GM12873 (cell line): ENCODE data around the gene ZNF618.

Experiments used
- TF ChIP-seq, protein P1 (sequence below): IDR thresholded peaks from 2 replicates; pipeline ENCODE4 v1.5.1; 2012; ENCODE audit warnings: low read depth, mild to moderate bottlenecking, moderate library complexity, low read length, control low read depth; ENCODE audit not compliant: insufficient read depth; ENCODE audit errors: missing control alignments

The ZNF618 gene

DNA sequence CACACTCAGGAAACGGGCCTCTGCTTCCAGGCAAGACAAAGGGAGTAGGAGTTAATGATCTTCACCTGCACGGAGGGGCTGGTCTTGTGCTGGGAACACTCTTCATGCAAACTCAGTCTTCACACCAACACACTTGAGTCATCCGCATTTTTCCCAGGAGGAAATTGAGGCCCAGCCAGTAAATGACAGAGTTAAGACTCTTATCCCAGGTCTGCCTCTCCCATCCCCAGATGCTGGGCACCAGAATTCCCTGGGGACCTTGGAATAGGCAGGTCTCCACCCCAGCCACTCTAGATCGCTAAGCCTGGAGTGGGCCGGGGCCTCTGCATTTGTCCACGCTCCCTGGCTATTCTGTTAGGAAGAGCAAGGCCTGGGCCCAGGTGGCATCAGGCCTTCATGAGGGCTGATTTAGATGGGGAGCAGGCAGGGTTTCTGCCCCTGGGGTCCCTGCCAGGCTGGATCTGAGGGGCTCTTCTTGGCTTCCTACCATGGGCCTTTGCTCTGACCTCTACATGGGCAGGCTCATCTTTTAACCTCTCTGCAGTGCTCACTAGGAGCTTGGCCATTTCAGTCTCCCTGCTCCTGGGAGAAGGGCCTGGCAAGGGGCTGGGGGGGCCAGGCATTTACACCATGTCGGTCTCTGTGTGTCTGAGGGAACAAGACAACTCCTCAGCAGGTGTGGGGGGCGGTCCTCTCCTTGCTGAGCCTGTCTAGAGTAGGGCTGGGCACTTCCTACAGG lies 124.7 kb downstream of the ZNF618 start:
- TF ChIP-seq, protein P1, sequence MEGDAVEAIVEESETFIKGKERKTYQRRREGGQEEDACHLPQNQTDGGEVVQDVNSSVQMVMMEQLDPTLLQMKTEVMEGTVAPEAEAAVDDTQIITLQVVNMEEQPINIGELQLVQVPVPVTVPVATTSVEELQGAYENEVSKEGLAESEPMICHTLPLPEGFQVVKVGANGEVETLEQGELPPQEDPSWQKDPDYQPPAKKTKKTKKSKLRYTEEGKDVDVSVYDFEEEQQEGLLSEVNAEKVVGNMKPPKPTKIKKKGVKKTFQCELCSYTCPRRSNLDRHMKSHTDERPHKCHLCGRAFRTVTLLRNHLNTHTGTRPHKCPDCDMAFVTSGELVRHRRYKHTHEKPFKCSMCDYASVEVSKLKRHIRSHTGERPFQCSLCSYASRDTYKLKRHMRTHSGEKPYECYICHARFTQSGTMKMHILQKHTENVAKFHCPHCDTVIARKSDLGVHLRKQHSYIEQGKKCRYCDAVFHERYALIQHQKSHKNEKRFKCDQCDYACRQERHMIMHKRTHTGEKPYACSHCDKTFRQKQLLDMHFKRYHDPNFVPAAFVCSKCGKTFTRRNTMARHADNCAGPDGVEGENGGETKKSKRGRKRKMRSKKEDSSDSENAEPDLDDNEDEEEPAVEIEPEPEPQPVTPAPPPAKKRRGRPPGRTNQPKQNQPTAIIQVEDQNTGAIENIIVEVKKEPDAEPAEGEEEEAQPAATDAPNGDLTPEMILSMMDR = no peak

DNA sequence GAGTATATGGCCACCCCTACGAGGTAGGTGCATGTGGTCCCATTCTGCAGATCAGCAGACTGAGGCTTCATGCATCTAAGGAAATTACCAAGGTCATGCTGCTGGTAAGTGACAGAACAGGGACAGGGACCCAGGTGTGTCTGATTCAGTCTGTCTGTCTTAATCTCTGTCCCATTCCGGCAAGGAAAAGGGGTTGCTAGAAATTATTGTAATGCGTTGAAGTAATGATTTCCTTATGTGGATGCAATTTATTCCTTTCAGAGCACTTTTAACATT lies 125.2 kb downstream of the ZNF618 start:
- TF ChIP-seq, protein P1 = no peak

DNA sequence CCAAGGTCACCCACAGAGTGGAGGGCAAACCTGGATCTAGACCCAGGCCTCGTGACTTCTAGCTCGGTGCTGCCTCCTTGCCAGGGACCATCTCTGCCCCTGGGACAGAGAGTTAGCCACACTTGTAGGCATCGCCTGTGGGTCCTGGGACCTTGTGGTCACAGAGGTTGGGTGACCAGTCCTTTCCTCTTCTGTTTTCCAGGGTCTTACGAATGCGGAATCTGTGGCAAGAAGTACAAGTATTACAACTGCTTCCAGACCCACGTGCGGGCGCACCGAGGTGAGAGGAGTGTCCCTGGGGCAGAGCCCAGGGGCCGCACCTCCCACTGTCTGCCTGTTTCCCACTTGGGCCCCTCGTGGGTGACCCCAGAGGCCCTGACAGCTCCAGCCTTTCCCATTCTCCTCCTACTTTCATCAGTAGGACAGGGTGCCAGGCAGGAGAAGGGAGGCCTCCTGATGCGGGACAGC lies 125.7 kb downstream of the ZNF618 start:
- TF ChIP-seq, protein P1 = no peak

DNA sequence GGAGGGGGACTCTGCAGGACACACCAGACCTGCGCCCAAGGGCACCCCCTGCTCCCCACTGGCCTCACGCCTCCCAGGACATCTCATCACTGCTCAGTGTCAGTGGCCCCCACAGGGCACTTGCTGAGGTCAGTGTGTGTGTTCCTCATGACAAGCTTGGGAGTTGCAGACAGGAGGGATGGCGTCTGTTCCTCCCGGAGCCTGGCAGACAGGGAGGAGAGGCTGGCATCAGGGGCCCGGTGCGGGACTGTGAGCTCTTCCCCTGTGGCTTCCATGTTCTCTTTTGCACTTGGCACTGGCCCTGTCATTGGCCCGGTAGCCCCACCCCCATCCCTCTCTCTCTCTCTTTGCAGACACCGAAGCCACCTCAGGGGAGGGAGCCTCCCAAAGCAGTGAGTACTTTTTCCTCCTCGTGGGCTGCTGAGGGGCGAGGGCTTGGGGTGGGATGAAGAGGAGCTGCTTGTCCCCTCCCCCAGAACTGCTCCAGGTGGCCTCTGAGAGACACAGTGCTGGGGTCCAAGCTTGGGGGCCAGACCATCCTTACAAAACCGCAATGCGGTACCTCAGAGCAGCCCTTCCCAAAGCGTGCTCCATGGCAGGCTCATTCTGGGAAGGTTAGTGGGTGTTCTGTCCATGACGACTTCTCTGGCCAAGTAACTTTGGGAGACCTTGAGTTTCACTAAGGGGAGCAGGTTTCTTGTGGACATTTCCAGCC lies 126.3 kb downstream of the ZNF618 start:
- TF ChIP-seq, protein P1 = no peak

DNA sequence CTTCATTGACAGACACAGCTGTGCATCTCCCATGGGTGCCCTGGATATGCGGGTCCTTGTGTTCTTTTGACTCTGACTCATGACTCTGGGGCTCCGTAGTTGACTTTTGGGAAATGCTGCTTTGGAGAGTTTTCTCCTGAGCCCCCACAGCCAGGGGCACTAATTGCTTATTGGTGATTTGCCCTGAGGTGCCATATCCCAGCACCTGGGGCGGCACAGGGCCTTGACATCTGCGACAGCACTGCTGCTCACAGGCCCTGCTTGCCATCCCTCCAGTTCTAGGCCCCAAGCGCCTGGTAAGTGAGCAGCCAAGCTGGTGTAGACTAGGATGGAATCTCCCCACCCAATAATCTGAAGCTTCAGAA lies 126.9 kb downstream of the ZNF618 start:
- TF ChIP-seq, protein P1 = no peak

DNA sequence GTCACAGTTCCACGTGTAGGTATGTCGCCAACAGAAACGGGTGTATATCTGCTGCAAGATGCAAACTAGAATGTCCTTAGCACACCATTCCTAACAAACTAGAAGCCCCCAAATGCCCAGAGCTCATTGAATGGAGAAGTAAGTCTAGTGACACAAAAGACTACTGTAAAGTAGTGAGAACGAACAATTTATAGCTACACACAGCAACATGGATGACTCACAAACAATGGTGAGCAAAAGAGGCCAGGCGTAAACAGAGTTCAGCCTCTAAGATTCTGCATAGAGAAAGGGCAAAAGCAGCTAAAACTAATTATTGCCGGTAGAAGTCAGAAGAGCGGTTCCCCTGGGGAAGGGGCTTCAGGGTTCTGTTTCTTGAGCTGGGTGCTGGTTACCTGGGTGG lies 127.2 kb downstream of the ZNF618 start:
- TF ChIP-seq, protein P1 = no peak

DNA sequence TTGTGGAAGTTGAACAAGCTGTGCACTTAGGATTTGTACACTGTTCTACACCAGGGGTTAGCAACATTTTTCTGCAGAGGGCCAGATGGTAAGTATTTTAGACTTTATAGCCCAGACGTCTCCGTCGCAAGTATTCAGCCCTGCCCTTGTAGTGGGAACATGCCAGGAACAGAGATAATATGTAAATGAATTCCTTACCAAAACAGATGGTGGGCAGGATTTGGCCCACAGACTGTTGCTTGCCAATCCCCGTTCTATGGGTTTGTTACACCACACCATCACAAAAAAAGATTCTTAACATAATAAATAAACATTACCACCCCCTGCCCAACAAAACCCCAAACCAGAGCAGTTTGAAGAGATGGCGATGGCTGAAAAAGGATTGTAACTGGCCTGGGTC lies 127.6 kb downstream of the ZNF618 start:
- TF ChIP-seq, protein P1 = no peak
